PC-3 (cell line): ENCODE measurements around the gene IYD.
"Not testable (repeated sequence)": the region's sequence is repeated elsewhere in the genome, so short reads cannot be mapped to it uniquely, and the experiment has no call there.

ENCODE experiments used
- CTCF ChIP-seq: fragments of 300-600 bp; sonication (generic); conservative IDR thresholded peaks from 2 replicates; pipeline ENCODE4 v1.5.1; 2017; ENCODE audit warnings: antibody characterized with exemption, low read depth, mild to moderate bottlenecking, low read length
- EZH2phosphoT487 ChIP-seq: fragments of 300-600 bp; sonication (generic); IDR thresholded peaks from 2 replicates; pipeline ENCODE4 v1.6.1; 2018; ENCODE audit warnings: mild to moderate bottlenecking, antibody characterized with exemption, low read length, borderline replicate concordance

- TF ChIP-seq CTCF, EZH2phosphoT487: not testable (repeated sequence)
Observed at GRCh38 chr6:150449055-150449454, 80.2 kb downstream of the IYD start.
